GM23338 (cell line): ENCODE data around the gene MRNIP. TPM values are rescaled to one million over a fixed set of nuclear protein-coding genes. Genes with fewer than 3 reads are reported as not detected.

Experiments
- ATAC-seq: fragments of 200-7000 bp; cut with Tn5 transposase; 3 replicates; pipeline ENCODE4 v1.9.1; 2020
- DNase-seq: peaks from one replicate; pipeline ENCODE4 v3.0.0-alpha.2; 2015; ENCODE audit warnings: low spot score
- H2AFZ ChIP-seq: fragments of 200-600 bp; sonication (generic); 2 replicates; pipeline ENCODE4 v1.8.0; 2016; ENCODE audit warnings: antibody characterized with exemption, mild to moderate bottlenecking, moderate library complexity
- H3F3A ChIP-seq: fragments of 200-600 bp; sonication (generic); replicated peaks from 2 replicates; pipeline ENCODE4 v1.8.0; 2017; ENCODE audit warnings: antibody characterized with exemption, mixed run types, low read depth
- H3K27ac ChIP-seq: fragments of 200-600 bp; sonication (generic); 2 replicates; pipeline ENCODE4 v1.6.1; 2016; ENCODE audit warnings: low read depth
- H3K27me3 ChIP-seq: fragments of 200-600 bp; sonication (generic); 2 replicates; pipeline ENCODE4 v1.8.0; 2016; ENCODE audit warnings: mild to moderate bottlenecking, mixed run types, moderate library complexity; ENCODE audit not compliant: insufficient read depth
- H3K36me3 ChIP-seq: fragments of 200-600 bp; sonication (generic); 2 replicates; pipeline ENCODE4 v1.8.0; 2016; ENCODE audit warnings: mild to moderate bottlenecking; ENCODE audit not compliant: insufficient read depth
- H3K4me1 ChIP-seq: fragments of 200-600 bp; sonication (generic); 2 replicates; pipeline ENCODE4 v1.8.0; 2016; ENCODE audit warnings: mild to moderate bottlenecking, moderate library complexity; ENCODE audit not compliant: insufficient read depth
- H3K4me2 ChIP-seq: fragments of 200-600 bp; sonication (generic); 2 replicates; pipeline ENCODE4 v1.7.1; 2017; ENCODE audit warnings: mixed run types
- H3K4me3 ChIP-seq: fragments of 200-600 bp; sonication (generic); 2 replicates; pipeline ENCODE4 v1.6.1; 2016; ENCODE audit warnings: mixed run types
- H3K79me2 ChIP-seq: fragments of 200-600 bp; sonication (generic); replicated peaks from 2 replicates; pipeline ENCODE4 v1.8.0; 2017; ENCODE audit warnings: mild to moderate bottlenecking; ENCODE audit not compliant: insufficient read depth
- H3K9me2 ChIP-seq: fragments of 200-600 bp; sonication (generic); 2 replicates; pipeline ENCODE4 v1.8.0; 2017; ENCODE audit not compliant: insufficient read depth
- H4K20me1 ChIP-seq: fragments of 200-600 bp; sonication (generic); replicated peaks from 2 replicates; pipeline ENCODE4 v1.8.0; 2017; ENCODE audit warnings: mild to moderate bottlenecking; ENCODE audit not compliant: insufficient read depth
- H3K27ac Mint-ChIP-seq: 2 replicates; pipeline ENCODE4 v1.8.0; 2020; ENCODE audit warnings: inconsistent platforms, mild to moderate bottlenecking, moderate library complexity, mixed read lengths
- H3K27me3 Mint-ChIP-seq: 3 replicates; pipeline ENCODE4 v1.8.0; 2022; ENCODE audit warnings: low read depth, mild to moderate bottlenecking, moderate library complexity, mixed read lengths, inconsistent platforms; ENCODE audit not compliant: insufficient read depth, poor library complexity
- H3K36me3 Mint-ChIP-seq: 3 replicates; pipeline ENCODE4 v1.8.0; 2021; ENCODE audit warnings: low read depth, mild to moderate bottlenecking, inconsistent platforms, moderate library complexity, mixed read lengths
- H3K4me1 Mint-ChIP-seq: 3 replicates; pipeline ENCODE4 v1.8.0; 2020; ENCODE audit warnings: mild to moderate bottlenecking, inconsistent platforms, mixed read lengths
- H3K4me3 Mint-ChIP-seq: 3 replicates; pipeline ENCODE4 v1.8.0; 2021; ENCODE audit warnings: moderate library complexity, mild to moderate bottlenecking, inconsistent platforms, mixed read lengths
- H3K9me3 Mint-ChIP-seq: 3 replicates; pipeline ENCODE4 v1.8.0; 2020; ENCODE audit warnings: moderate library complexity, mild to moderate bottlenecking, inconsistent platforms, mixed read lengths
- CREB1 ChIP-seq: fragments of 250-450 bp; sonication (Bioruptor Pico); IDR thresholded peaks from 2 replicates; pipeline ENCODE4 v1.5.0; 2020; ENCODE audit warnings: low read depth, mild to moderate bottlenecking, moderate library complexity
- EZH2 ChIP-seq: fragments of 200-600 bp; sonication (generic); IDR thresholded peaks from one replicate; pipeline ENCODE4 v1.8.0; 2017; ENCODE audit warnings: antibody characterized with exemption, mild to moderate bottlenecking, low read depth; ENCODE audit not compliant: unreplicated experiment
- JUNB ChIP-seq: IDR thresholded peaks from one replicate; pipeline ENCODE4 v1.6.1; 2016; ENCODE audit warnings: antibody characterized with exemption; ENCODE audit not compliant: unreplicated experiment
- NANOG ChIP-seq: IDR thresholded peaks from 2 replicates; pipeline ENCODE4 v1.6.1; 2016; ENCODE audit warnings: antibody characterized with exemption, borderline replicate concordance
- STAT1 ChIP-seq: IDR thresholded peaks from one replicate; pipeline ENCODE4 v1.6.1; 2016; ENCODE audit warnings: antibody characterized with exemption; ENCODE audit not compliant: unreplicated experiment
- ZNF114 ChIP-seq: fragments of 250-450 bp; sonication (Bioruptor Pico); IDR thresholded peaks from 2 replicates; pipeline ENCODE4 v1.5.0; 2020; ENCODE audit warnings: mild to moderate bottlenecking, moderate library complexity
- ZNF331 ChIP-seq: fragments of 250-450 bp; sonication (Bioruptor Pico); IDR thresholded peaks from 2 replicates; pipeline ENCODE4 v1.5.0; 2020; ENCODE audit warnings: low read depth, mild to moderate bottlenecking, moderate library complexity
- ZNF462 ChIP-seq: fragments of 250-450 bp; sonication (Bioruptor Pico); IDR thresholded peaks from 2 replicates; pipeline ENCODE4 v1.5.0; 2020; ENCODE audit warnings: mild to moderate bottlenecking, moderate library complexity
- polyA plus RNA-seq: library from polyadenylated mRNA; unstranded; fragments of >200 nt; fragmentation: Nextera tagmentation; extraction: Ambion mirVana; gene quantifications from 2 replicates; pipeline ENCODE4 v1.2.1, GENCODE V29; 2016
- total RNA-seq: library from RNA; depleted of rRNA; stranded (reverse); fragments of >200 nt; shearing (Covaris generic); gene quantifications from 2 replicates; pipeline ENCODE4 v1.2.3, GENCODE V29; 2014
- TF ChIP-seq, protein P1 (sequence below): IDR thresholded peaks from one replicate; pipeline ENCODE4 v1.6.1; 2018; ENCODE audit warnings: antibody characterized with exemption; ENCODE audit not compliant: unreplicated experiment
- TF ChIP-seq, protein P2 (sequence below): IDR thresholded peaks from 2 replicates; pipeline ENCODE4 v1.6.1; 2016; ENCODE audit warnings: antibody characterized with exemption

MRNIP gene
- total and polyA plus RNA-seq, 2 experiments from 2014 or later = 18.2 to 34.4 TPM

DNA sequence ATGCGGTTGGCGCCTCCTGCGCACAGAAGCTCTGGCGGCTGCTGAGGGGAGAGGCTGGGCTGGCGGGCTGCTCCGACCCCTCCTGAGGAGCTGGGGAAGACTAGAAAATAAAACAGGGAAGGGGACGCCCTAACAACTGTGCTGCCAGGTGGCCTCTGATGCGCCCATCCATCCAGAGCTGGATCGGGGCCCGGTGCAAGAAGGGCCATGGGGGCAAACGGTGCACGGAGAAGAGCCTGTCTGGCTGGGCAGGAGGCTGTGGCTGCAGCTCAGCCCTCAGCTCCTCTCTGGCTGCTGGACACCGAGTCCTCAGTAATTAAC, 21.0 kb upstream of the MRNIP start (continued):
- TF ChIP-seq, protein P1, sequence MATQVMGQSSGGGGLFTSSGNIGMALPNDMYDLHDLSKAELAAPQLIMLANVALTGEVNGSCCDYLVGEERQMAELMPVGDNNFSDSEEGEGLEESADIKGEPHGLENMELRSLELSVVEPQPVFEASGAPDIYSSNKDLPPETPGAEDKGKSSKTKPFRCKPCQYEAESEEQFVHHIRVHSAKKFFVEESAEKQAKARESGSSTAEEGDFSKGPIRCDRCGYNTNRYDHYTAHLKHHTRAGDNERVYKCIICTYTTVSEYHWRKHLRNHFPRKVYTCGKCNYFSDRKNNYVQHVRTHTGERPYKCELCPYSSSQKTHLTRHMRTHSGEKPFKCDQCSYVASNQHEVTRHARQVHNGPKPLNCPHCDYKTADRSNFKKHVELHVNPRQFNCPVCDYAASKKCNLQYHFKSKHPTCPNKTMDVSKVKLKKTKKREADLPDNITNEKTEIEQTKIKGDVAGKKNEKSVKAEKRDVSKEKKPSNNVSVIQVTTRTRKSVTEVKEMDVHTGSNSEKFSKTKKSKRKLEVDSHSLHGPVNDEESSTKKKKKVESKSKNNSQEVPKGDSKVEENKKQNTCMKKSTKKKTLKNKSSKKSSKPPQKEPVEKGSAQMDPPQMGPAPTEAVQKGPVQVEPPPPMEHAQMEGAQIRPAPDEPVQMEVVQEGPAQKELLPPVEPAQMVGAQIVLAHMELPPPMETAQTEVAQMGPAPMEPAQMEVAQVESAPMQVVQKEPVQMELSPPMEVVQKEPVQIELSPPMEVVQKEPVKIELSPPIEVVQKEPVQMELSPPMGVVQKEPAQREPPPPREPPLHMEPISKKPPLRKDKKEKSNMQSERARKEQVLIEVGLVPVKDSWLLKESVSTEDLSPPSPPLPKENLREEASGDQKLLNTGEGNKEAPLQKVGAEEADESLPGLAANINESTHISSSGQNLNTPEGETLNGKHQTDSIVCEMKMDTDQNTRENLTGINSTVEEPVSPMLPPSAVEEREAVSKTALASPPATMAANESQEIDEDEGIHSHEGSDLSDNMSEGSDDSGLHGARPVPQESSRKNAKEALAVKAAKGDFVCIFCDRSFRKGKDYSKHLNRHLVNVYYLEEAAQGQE = no peak
- no peak for TF ChIP-seq NANOG
- no peak for TF ChIP-seq STAT1
- TF ChIP-seq JUNB = no peak
- TF ChIP-seq ZNF114 (CRISPR knock-in tag) = no peak
- no peak for TF ChIP-seq CREB1
- no peak for TF ChIP-seq ZNF331 (CRISPR knock-in tag)

DNA sequence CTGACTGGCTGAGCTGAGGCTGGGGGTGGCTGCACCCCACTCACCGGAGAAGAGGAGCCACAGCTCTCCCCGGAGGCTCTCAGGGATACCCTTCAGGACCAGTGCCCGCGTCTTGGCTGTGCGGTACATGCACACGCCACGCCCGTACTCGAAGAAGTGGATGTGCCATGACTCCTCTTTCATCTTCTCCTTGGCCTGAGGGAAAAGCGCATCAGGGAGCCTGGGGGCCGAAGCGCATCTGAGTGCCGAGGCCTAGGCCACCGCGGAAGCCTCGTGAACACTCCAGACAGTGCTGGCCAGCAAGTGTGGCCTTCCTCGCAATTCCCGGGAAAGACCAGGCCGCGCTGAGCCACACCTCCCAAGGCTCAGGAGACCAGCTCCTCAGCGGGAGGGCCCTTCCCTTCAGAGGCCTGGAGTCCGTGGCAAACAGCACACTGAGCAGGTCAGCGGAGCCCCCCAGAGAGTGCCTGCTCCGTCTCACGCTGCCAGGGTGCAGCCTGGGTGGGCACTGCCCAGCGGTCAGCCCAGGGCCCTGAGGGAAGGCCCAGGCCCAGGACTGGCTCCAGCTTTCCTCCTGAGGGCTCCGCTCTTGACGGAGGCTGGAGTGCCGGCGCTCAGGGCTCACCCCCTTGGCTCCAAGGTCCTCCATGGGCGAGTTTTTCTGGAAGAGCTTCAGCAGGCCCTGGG, 20.5 kb upstream of the MRNIP start:
- 0 out of 2 replicates have a peak, but pooled peaks cover 2% of the 10 kb centered on the region for H3K9me2 ChIP-seq
- no peaks in the 10 kb centered on the region for H3K4me1 ChIP-seq
- H3F3A ChIP-seq = no peaks in the 10 kb centered on the region
- no peak overlapping the region for H2AFZ ChIP-seq
- ATAC-seq (no peak; the same call in 2 of the 3 replicates), DNase-seq (no peak)
- no peak overlapping the region for H3K4me3 ChIP-seq
- no peaks in the 10 kb centered on the region for H4K20me1 ChIP-seq
- Mint-ChIP-seq H3K36me3 (peaks cover 42% of the 10 kb centered on the region), H3K9me3 (peaks cover 25% of the 10 kb centered on the region), H3K27me3 (peaks cover 4% of the 10 kb centered on the region), H3K4me1 (no peaks in the 10 kb centered on the region), H3K27ac (no peak overlapping the region), H3K4me3 (no peak overlapping the region)
- no peak overlapping the region for H3K27ac ChIP-seq
- no peaks in the 10 kb centered on the region for H3K79me2 ChIP-seq
- H3K36me3 ChIP-seq = peaks cover 15% of the 10 kb centered on the region
- no peaks in the 10 kb centered on the region for H3K27me3 ChIP-seq
- H3K4me2 ChIP-seq = no peak overlapping the region
- no peak for TF ChIP-seq JUNB
- no peak for TF ChIP-seq ZNF462 (CRISPR knock-in tag)
- TF ChIP-seq, protein P2, sequence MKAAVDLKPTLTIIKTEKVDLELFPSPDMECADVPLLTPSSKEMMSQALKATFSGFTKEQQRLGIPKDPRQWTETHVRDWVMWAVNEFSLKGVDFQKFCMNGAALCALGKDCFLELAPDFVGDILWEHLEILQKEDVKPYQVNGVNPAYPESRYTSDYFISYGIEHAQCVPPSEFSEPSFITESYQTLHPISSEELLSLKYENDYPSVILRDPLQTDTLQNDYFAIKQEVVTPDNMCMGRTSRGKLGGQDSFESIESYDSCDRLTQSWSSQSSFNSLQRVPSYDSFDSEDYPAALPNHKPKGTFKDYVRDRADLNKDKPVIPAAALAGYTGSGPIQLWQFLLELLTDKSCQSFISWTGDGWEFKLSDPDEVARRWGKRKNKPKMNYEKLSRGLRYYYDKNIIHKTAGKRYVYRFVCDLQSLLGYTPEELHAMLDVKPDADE = no peak
- TF ChIP-seq, protein P1 = no peak
- no peak for TF ChIP-seq EZH2
- no peak for TF ChIP-seq STAT1
- TF ChIP-seq ZNF114 (CRISPR knock-in tag) = no peak
- TF ChIP-seq CREB1 = no peak
